K562 (cell line): Measurements from ENCODE around the gene USHBP1. TPM values are rescaled to one million over a fixed set of nuclear protein-coding genes. Genes with fewer than 3 reads are reported as not detected.

Source experiments
- CCNT2 ChIP-seq: IDR thresholded peaks from 2 replicates; pipeline ENCODE4 v1.6.1; 2011; ENCODE audit warnings: borderline replicate concordance, low read depth, mild to moderate bottlenecking, moderate library complexity, mixed read lengths, low read length; ENCODE audit not compliant: insufficient read length; ENCODE audit errors: extremely low read depth
- GABPA ChIP-seq: fragments of 200-800 bp; sonication (Bioruptor generic); conservative IDR thresholded peaks from 2 replicates; pipeline ENCODE4 v1.6.1; 2016; ENCODE audit warnings: low read depth, missing genetic modification characterization, missing compliant biosample characterization
- RBM25 ChIP-seq: fragments of 200-400 bp; formaldehyde crosslinking; IDR thresholded peaks from 2 replicates; pipeline ENCODE4 v1.6.1; 2018; ENCODE audit warnings: low read length, low read depth, moderate library complexity; ENCODE audit not compliant: severe bottlenecking
- ZBTB11 ChIP-seq, 3 experiments: fragments of 200-800 bp in 1 of 3; fragments of 250-450 bp in 1 of 3; fragments of 450-650 bp in 1 of 3; sonication (Bioruptor Pico) in 1 of 3; sonication (Bioruptor generic) in 1 of 3; formaldehyde crosslinking in 1 of 3; IDR thresholded peaks; 2 replicates each; pipeline versions ENCODE4 v1.6.1 to v1.8.0; 2016 to 2022; ENCODE audit warnings: mild to moderate bottlenecking in 2 of 3, missing genetic modification characterization in 2 of 3, missing compliant biosample characterization in 1 of 3, moderate library complexity in 1 of 3
- ZBTB7A ChIP-seq: IDR thresholded peaks from 2 replicates; pipeline ENCODE4 v1.6.1; 2011; ENCODE audit warnings: low read depth, mild to moderate bottlenecking, low read length, moderate library complexity, borderline replicate concordance; ENCODE audit not compliant: control insufficient read depth
- ZNF395 ChIP-seq: fragments of 200-800 bp; sonication (Bioruptor generic); IDR thresholded peaks from 2 replicates; pipeline ENCODE4 v1.6.1; 2017; ENCODE audit warnings: missing genetic modification characterization, missing compliant biosample characterization
- polyA plus RNA-seq, 8 experiments: library from polyadenylated mRNA; depleted of rRNA in 4 of 8; stranded (reverse) in 5 of 8; unstranded in 3 of 8; fragments of >200 nt; fragmentation: Nextera tagmentation in 2 of 8; fragmentation: Illumina TruSeq in 1 of 8; extraction: Ambion mirVana in 2 of 8; extraction: Trizol in 1 of 8; gene quantifications; 2 replicates each; pipeline versions ENCODE4 v1.2.1 to v1.2.3, GENCODE V29; 2011 to 2014; ENCODE audit warnings: inconsistent platforms in 1 of 8, missing spikeins in 1 of 8
- total RNA-seq, 7 experiments: library from RNA; depleted of rRNA in 6 of 7; stranded (reverse); fragments of >200 nt in 6 of 7; fragmentation: Illumina TruSeq in 2 of 7; extraction: Trizol in 2 of 7; gene quantifications; 2 replicates each; pipeline versions ENCODE4 v1.2.1 to v1.2.3, GENCODE V29; 2011 to 2021; ENCODE audit warnings: low replicate concordance in 1 of 7

Gene USHBP1
- total and polyA plus RNA-seq, 9 of the 15 experiments (the other 6 are each of a cell fraction or from before 2014, with no cell fraction given) = 0.03 to 0.10 (median 0.05) TPM; not detected in 5

- no peak for TF ChIP-seq CCNT2
- TF ChIP-seq ZBTB7A = peak; percentile 31; the same call in 1 of the 2 replicates
- peak; percentile 64; the same call in 1 of the 2 replicates for TF ChIP-seq ZNF395 (CRISPR knock-in tag)
- peak; percentile 76 for TF ChIP-seq RBM25
- TF ChIP-seq ZBTB11 (CRISPR knock-in tag; IDR thresholded peaks at IDR 0.05) = no peak; a peak in 1 of 6 replicates
- peak; percentile 63 for TF ChIP-seq GABPA (tag)
Observed at GRCh38 chr19:17235971-17236777, 28.4 kb downstream of the USHBP1 start (continued).
